K562 (cell line): ENCODE results near the gene CPSF4L.

Source experiments
- ATF6 ChIP-seq: sonication (generic); formaldehyde crosslinking; IDR thresholded peaks from 2 replicates; pipeline ENCODE4 v1.4.0; 2020; ENCODE audit warnings: mild to moderate bottlenecking, missing genetic modification reagents
- CTCF ChIP-seq, 3 experiments: IDR thresholded peaks in 2 of 3; conservative IDR thresholded peaks in 1 of 3; 2 replicates each; pipeline ENCODE4 v1.5.1; 2011 to 2012; ENCODE audit warnings: low read length in 3 of 3, mild to moderate bottlenecking in 3 of 3, control low read depth in 2 of 3, improper control_type of control experiment in 1 of 3, inconsistent platforms in 1 of 3, low read depth in 1 of 3, mixed read lengths in 1 of 3, moderate library complexity in 1 of 3; ENCODE audit not compliant: insufficient read depth in 2 of 3
- PHF20 ChIP-seq: fragments of 450-650 bp; IDR thresholded peaks from 2 replicates; pipeline ENCODE4 v1.6.1; 2018; ENCODE audit not compliant: partially characterized antibody
- RFX1 ChIP-seq: fragments of 450-650 bp; IDR thresholded peaks from 2 replicates; pipeline ENCODE4 v1.6.1; 2016; ENCODE audit warnings: mild to moderate bottlenecking, moderate library complexity
- USF1 ChIP-seq: sonication (generic); formaldehyde crosslinking; IDR thresholded peaks from 2 replicates; pipeline ENCODE4 v1.9.0; 2022; ENCODE audit warnings: mild to moderate bottlenecking, missing genetic modification reagents
- ZBTB49 ChIP-seq: sonication (generic); formaldehyde crosslinking; IDR thresholded peaks from 2 replicates; pipeline ENCODE4 v1.8.0; 2022; ENCODE audit warnings: missing genetic modification reagents, mild to moderate bottlenecking, borderline replicate concordance
- ZNF217 ChIP-seq: sonication (generic); formaldehyde crosslinking; IDR thresholded peaks from 2 replicates; pipeline ENCODE4 v1.8.0; 2022; ENCODE audit warnings: mild to moderate bottlenecking, missing genetic modification reagents

GRCh38 chr17:73281928-73282327 is 20.2 kb upstream of the CPSF4L start:
- TF ChIP-seq PHF20 (no peak), USF1 (CRISPR knock-in tag) (no peak), ATF6 (CRISPR knock-in tag) (no peak), CTCF (IDR thresholded peaks at IDR 0.05 in 2 of 3, conservative IDR thresholded peaks at IDR 0.05 in 1 of 3; ENCODE audit: insufficient read depth in 2 of 3, low read depth in 1 of 3, low read length in 3 of 3) (no peak), ZNF217 (no peak), ZBTB49 (CRISPR knock-in tag) (no peak), RFX1 (no peak)
